HCT116 (cell line): ENCODE results near the gene OPN5. TPM values are rescaled to one million over a fixed set of nuclear protein-coding genes. Genes with fewer than 3 reads are reported as not detected.
A peak's percentile ranks its signal among the peaks of the same experiment; 100 is the strongest.

Source experiments
- ATAC-seq: fragments of 200-7000 bp; cut with Tn5 transposase; 2 replicates; pipeline ENCODE4 v1.9.1; 2020; ENCODE audit warnings: mild to moderate bottlenecking, moderate library complexity
- BruUV-seq: library from RNA; stranded (reverse); fragments of 400-500 nt; replicated peaks from 2 replicates; lab custom pipeline; 2021; lab: Mats Ljungman, UMichigan
- CTCF ChIA-PET: fragments of 300-600 bp; sonication (Branson Sonifier 250); formaldehyde crosslinking; loops from one replicate; lab custom pipeline; 2021; ENCODE audit warnings: antibody characterized with exemption; lab: Charles Lee
- POLR2A ChIA-PET: fragments of 300-600, 350-600 bp; sonication (Branson Sonifier 250); formaldehyde crosslinking; loops from one replicate; lab custom pipeline; 2021; ENCODE audit warnings: antibody characterized with exemption; lab: Charles Lee
- RAD21 ChIA-PET, 2 experiments: fragments of 300-600 bp; sonication (Branson Sonifier 250); formaldehyde crosslinking; loops; one replicate each; lab custom pipeline; 2023; ENCODE audit warnings: low total read pairs in 2 of 2; ENCODE audit not compliant: uncharacterized antibody in 2 of 2, unreplicated experiment in 2 of 2, low non-redundant PET in 1 of 2; lab: Charles Lee
- DNase-seq: peaks from one replicate; pipeline ENCODE4 v3.0.0-alpha.2; 2010; ENCODE audit warnings: low read depth, low spot score
- H2AFZ ChIP-seq: fragments of 200-600 bp; shearing (Covaris generic), sonication (generic); 2 replicates; pipeline ENCODE4 v1.6.1; 2017; ENCODE audit warnings: low read depth, mixed run types, mixed read lengths, antibody characterized with exemption, low read length; ENCODE audit not compliant: poor library complexity, severe bottlenecking
- H3K27ac ChIP-seq: 2 replicates; pipeline ENCODE4 v1.5.1; 2012; ENCODE audit warnings: low read depth, low read length
- H3K27me3 ChIP-seq: fragments of 200-600 bp; sonication (generic); 2 replicates; pipeline ENCODE4 v1.6.1; 2016; ENCODE audit warnings: mixed run types, low read length, mixed read lengths; ENCODE audit not compliant: insufficient read depth
- H3K36me3 ChIP-seq, 2 experiments: fragments of 200-500 bp in 1 of 2; fragments of 200-600 bp in 1 of 2; sonication (Bioruptor generic) in 1 of 2; sonication (generic) in 1 of 2; 2 replicates each; pipeline versions ENCODE4 v1.5.1 to v1.6.1; 2014 to 2016; ENCODE audit warnings: low read length in 2 of 2, inconsistent platforms in 1 of 2, mixed read lengths in 1 of 2, mixed run types in 1 of 2; ENCODE audit not compliant: insufficient read depth in 2 of 2, control insufficient read depth in 1 of 2
- H3K4me1 ChIP-seq, 2 experiments: fragments of 200-600 bp in 1 of 2; sonication (generic) in 1 of 2; 2 replicates each; pipeline versions ENCODE4 v1.5.1 to v1.6.1; 2012 to 2017; ENCODE audit warnings: low read length in 2 of 2, inconsistent platforms in 1 of 2, mild to moderate bottlenecking in 1 of 2, mixed read lengths in 1 of 2, mixed run types in 1 of 2, moderate library complexity in 1 of 2; ENCODE audit not compliant: insufficient read depth in 2 of 2, control insufficient read depth in 1 of 2
- H3K4me2 ChIP-seq: fragments of 200-600 bp; sonication (generic); 2 replicates; pipeline ENCODE4 v1.6.1; 2017; ENCODE audit warnings: mixed run types, low read length, mixed read lengths
- H3K4me3 ChIP-seq, 2 experiments: fragments of 200-600 bp in 1 of 2; sonication (generic) in 1 of 2; replicated peaks in 1 of 2; 2 replicates each; pipeline ENCODE4 v1.5.1; 2011 to 2016; ENCODE audit warnings: low read length in 2 of 2, control low read depth in 1 of 2, low read depth in 1 of 2, mild to moderate bottlenecking in 1 of 2, mixed read lengths in 1 of 2, mixed run types in 1 of 2
- H3K79me2 ChIP-seq: fragments of 200-600 bp; sonication (generic); 2 replicates; pipeline ENCODE4 v1.6.1; 2017; ENCODE audit warnings: mild to moderate bottlenecking, mixed run types, low read length, moderate library complexity, mixed read lengths; ENCODE audit not compliant: insufficient read depth
- H3K9ac ChIP-seq: fragments of 200-600 bp; sonication (generic); 2 replicates; pipeline ENCODE4 v1.6.1; 2016; ENCODE audit warnings: low read length, mixed read lengths
- H3K9me2 ChIP-seq: fragments of 200-600 bp; sonication (generic), shearing (Covaris generic); 2 replicates; pipeline ENCODE4 v1.6.1; 2017; ENCODE audit warnings: mixed run types, mild to moderate bottlenecking, moderate library complexity; ENCODE audit not compliant: insufficient read depth
- H3K9me3 ChIP-seq, 2 experiments: fragments of 200-500 bp in 1 of 2; fragments of 200-600 bp in 1 of 2; sonication (Bioruptor generic) in 1 of 2; sonication (generic) in 1 of 2; 2 replicates each; pipeline ENCODE4 v1.6.1; 2014 to 2017; ENCODE audit warnings: low read length in 2 of 2, mixed read lengths in 2 of 2, inconsistent platforms in 1 of 2, low read depth in 1 of 2, mild to moderate bottlenecking in 1 of 2, mixed run types in 1 of 2, moderate library complexity in 1 of 2; ENCODE audit not compliant: control insufficient read depth in 1 of 2, insufficient read depth in 1 of 2
- H4K20me1 ChIP-seq: fragments of 200-600 bp; sonication (generic), shearing (Covaris generic); 2 replicates; pipeline ENCODE4 v1.6.1; 2017; ENCODE audit warnings: mixed run types, mild to moderate bottlenecking, moderate library complexity; ENCODE audit not compliant: insufficient read depth
- CBX3 ChIP-seq: IDR thresholded peaks from 2 replicates; pipeline ENCODE4 v1.6.1; 2012; ENCODE audit warnings: low read depth
- EGR1 ChIP-seq: IDR thresholded peaks from 2 replicates; pipeline ENCODE4 v1.6.1; 2012; ENCODE audit warnings: low read depth
- ELF1 ChIP-seq: IDR thresholded peaks from 2 replicates; pipeline ENCODE4 v1.6.1; 2012; ENCODE audit warnings: low read depth, borderline replicate concordance
- EZH2 ChIP-seq: fragments of 200-600 bp; sonication (generic); IDR thresholded peaks from 2 replicates; pipeline ENCODE4 v1.6.1; 2017; ENCODE audit warnings: antibody characterized with exemption, mixed run types
- EZH2phosphoT487 ChIP-seq: fragments of 200-600 bp; IDR thresholded peaks from 2 replicates; pipeline ENCODE4 v1.6.1; 2018; ENCODE audit warnings: antibody characterized with exemption, borderline replicate concordance
- JUND ChIP-seq: IDR thresholded peaks from 2 replicates; pipeline ENCODE4 v1.6.1; 2012
- POLR2A ChIP-seq: IDR thresholded peaks from 2 replicates; pipeline ENCODE4 v1.7.0; 2011; ENCODE audit warnings: borderline replicate concordance; ENCODE audit not compliant: insufficient read depth, insufficient read length; ENCODE audit errors: extremely low read depth
- POLR2AphosphoS5 ChIP-seq: IDR thresholded peaks from 2 replicates; pipeline ENCODE4 v1.6.1; 2011; ENCODE audit warnings: mild to moderate bottlenecking, low read depth, low read length, moderate library complexity
- RAD21 ChIP-seq: IDR thresholded peaks from 2 replicates; pipeline ENCODE4 v1.6.1; 2012; ENCODE audit warnings: low read depth, mild to moderate bottlenecking
- SIN3A ChIP-seq: IDR thresholded peaks from 2 replicates; pipeline ENCODE4 v1.6.1; 2012; ENCODE audit warnings: low read depth
- SP1 ChIP-seq: IDR thresholded peaks from 2 replicates; pipeline ENCODE4 v1.6.1; 2012; ENCODE audit warnings: low read depth
- SRF ChIP-seq: IDR thresholded peaks from 2 replicates; pipeline ENCODE4 v1.6.1; 2012; ENCODE audit warnings: low read depth
- YY1 ChIP-seq: IDR thresholded peaks from 2 replicates; pipeline ENCODE4 v1.6.1; 2011; ENCODE audit warnings: low read length, low read depth, moderate library complexity, mild to moderate bottlenecking; ENCODE audit not compliant: insufficient replicate concordance; ENCODE audit errors: extremely low read depth
- ZFX ChIP-seq: fragments of 450-650 bp; IDR thresholded peaks from 2 replicates; pipeline ENCODE4 v1.6.1; 2017
- intact Hi-C: fragments of 100-400 bp; cut with micrococcal nuclease; formaldehyde crosslinking; loops from 2 replicates; pipeline ENCODE4 v1.10.0; 2022
- total RNA-seq: library from RNA; stranded (reverse); gene quantifications from one replicate; pipeline ENCODE4 v1.2.1, GENCODE V29; 2021; ENCODE audit not compliant: unreplicated experiment
- TF ChIP-seq, protein P1 (sequence below), 3 experiments: fragments of 200-600 bp in 1 of 3; sonication (generic) in 1 of 3; IDR thresholded peaks in 2 of 3; conservative IDR thresholded peaks in 1 of 3; 2 replicates each; pipeline ENCODE4 v1.5.1; 2012 to 2017; ENCODE audit warnings: low read depth in 2 of 3, low read length in 2 of 3, antibody characterized with exemption in 1 of 3, borderline replicate concordance in 1 of 3, control low read depth in 1 of 3, mild to moderate bottlenecking in 1 of 3, mixed read lengths in 1 of 3, mixed run types in 1 of 3, moderate library complexity in 1 of 3; ENCODE audit not compliant: insufficient read depth in 1 of 3
- TF ChIP-seq, protein P2 (sequence below): IDR thresholded peaks from 2 replicates; pipeline ENCODE4 v1.6.1; 2012
- TF ChIP-seq, protein P3 (sequence below): IDR thresholded peaks from 2 replicates; pipeline ENCODE4 v1.6.1; 2011; ENCODE audit warnings: mild to moderate bottlenecking, low read length, moderate library complexity; ENCODE audit not compliant: insufficient replicate concordance; ENCODE audit errors: extremely low read depth

Gene OPN5
- total RNA-seq, 1 experiment from 2014 or later, result not detected

DNA sequence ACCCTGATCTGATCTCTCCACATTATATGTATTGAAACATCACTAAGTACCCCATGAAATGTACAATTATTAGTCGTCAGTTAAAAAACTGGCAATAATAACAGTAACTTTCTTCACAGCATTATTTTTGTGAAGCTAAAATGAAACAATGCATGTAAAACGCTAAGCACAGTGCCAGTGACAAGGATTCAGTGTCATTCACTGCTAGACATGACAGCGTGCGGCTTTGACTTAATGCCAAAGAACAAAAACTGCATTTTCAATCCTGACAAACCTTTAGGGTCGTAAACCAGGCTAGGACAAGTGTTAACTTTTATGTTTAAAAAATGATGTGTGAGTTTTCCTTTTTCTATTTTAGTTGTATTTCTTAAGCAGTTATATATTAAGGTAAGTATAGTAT, 8.8 kb upstream of the OPN5 start (continued):
- TF ChIP-seq YY1, result no peak

DNA sequence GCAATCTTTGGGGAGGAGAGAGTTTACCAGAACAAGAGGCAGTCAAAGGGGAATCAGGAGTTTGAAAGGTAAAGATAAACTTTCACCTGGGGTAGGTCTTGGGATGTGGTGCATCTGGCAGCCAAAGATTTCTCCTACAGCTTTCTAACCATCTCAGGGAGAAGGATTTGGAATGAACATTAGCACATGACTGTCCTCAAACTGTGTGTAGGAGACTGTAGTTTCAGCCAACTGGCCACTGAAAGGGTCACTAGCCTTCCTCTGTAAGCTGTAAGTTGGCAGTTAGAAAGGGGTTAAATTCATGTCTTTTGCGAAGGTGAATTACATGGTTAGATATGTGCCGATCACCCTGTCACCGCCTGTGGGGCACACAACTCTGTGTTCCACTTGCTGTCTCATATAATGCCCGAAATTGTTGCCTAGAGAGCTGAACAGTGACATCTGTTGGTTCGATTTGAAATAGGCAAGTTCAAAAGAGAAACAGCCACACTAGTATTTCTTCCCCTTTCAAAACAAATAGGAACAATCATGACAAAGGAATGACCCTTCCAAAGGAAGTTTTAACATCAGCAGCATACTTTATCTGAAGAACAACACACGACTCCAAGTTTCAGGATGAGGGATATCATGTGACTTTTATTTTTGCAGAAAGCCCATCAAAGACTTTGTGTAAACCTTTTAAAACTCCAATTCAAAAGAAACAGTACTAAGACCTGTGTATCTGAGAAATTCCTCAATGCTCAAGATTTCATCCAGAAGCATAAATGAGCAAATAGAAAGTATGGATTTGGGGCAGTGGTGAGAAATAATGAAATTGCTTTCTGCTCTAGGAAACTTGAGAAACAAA, 1.1 kb upstream of the OPN5 start:
- ATAC-seq (peak; percentile 99), DNase-seq (peak; percentile 66)
- Histone ChIP-seq H3K36me3 (no peaks in the 10 kb centered on the region), H3K9me2 (no peaks in the 10 kb centered on the region), H3K27me3 (no peaks in the 10 kb centered on the region), H3K4me2 (peak overlapping the region; percentile 66), H3K9me3 (no peaks in the 10 kb centered on the region), H3K27ac (no peak overlapping the region), H3K9ac (no peak overlapping the region), H4K20me1 (no peaks in the 10 kb centered on the region), H3K4me3 (peak overlapping the region in 1 of 2 experiments; percentile 21; a peak in 2 of 4 replicates), H2AFZ (peak overlapping the region; percentile 99), H3K4me1 (peaks cover 0 to 13% of the 10 kb centered on the region in 2 experiments; a peak in 1 of 4 replicates), H3K79me2 (no peaks in the 10 kb centered on the region)
- TF ChIP-seq SIN3A (no peak), ELF1 (no peak), EZH2 (no peak), POLR2A (no peak), SP1 (peak; percentile 16; the same call in 1 of the 2 replicates), ZFX (no peak), YY1 (peak; percentile 11), EGR1 (peak; percentile 19; the same call in 1 of the 2 replicates), POLR2AphosphoS5 (no peak), RAD21 (peak; percentile 84), CBX3 (peak; percentile 49; the same call in 1 of the 2 replicates), EZH2phosphoT487 (no peak), SRF (no peak), JUND (0 out of 2 replicates have a peak, but pooled peaks have one; percentile 18)
- TF ChIP-seq, protein P1, sequence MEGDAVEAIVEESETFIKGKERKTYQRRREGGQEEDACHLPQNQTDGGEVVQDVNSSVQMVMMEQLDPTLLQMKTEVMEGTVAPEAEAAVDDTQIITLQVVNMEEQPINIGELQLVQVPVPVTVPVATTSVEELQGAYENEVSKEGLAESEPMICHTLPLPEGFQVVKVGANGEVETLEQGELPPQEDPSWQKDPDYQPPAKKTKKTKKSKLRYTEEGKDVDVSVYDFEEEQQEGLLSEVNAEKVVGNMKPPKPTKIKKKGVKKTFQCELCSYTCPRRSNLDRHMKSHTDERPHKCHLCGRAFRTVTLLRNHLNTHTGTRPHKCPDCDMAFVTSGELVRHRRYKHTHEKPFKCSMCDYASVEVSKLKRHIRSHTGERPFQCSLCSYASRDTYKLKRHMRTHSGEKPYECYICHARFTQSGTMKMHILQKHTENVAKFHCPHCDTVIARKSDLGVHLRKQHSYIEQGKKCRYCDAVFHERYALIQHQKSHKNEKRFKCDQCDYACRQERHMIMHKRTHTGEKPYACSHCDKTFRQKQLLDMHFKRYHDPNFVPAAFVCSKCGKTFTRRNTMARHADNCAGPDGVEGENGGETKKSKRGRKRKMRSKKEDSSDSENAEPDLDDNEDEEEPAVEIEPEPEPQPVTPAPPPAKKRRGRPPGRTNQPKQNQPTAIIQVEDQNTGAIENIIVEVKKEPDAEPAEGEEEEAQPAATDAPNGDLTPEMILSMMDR (IDR thresholded peaks at IDR 0.05 in 2 of 3, conservative IDR thresholded peaks at IDR 0.05 in 1 of 3; ENCODE audit: borderline replicate concordance in 1 of 3, insufficient read depth in 1 of 3, low read depth in 2 of 3, low read length in 2 of 3), result peak; percentile 63 to 85 (median 84)
- TF ChIP-seq, protein P2, sequence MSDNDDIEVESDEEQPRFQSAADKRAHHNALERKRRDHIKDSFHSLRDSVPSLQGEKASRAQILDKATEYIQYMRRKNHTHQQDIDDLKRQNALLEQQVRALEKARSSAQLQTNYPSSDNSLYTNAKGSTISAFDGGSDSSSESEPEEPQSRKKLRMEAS, result 0 out of 2 replicates have a peak, but pooled peaks have one; percentile 11
- TF ChIP-seq, protein P3, sequence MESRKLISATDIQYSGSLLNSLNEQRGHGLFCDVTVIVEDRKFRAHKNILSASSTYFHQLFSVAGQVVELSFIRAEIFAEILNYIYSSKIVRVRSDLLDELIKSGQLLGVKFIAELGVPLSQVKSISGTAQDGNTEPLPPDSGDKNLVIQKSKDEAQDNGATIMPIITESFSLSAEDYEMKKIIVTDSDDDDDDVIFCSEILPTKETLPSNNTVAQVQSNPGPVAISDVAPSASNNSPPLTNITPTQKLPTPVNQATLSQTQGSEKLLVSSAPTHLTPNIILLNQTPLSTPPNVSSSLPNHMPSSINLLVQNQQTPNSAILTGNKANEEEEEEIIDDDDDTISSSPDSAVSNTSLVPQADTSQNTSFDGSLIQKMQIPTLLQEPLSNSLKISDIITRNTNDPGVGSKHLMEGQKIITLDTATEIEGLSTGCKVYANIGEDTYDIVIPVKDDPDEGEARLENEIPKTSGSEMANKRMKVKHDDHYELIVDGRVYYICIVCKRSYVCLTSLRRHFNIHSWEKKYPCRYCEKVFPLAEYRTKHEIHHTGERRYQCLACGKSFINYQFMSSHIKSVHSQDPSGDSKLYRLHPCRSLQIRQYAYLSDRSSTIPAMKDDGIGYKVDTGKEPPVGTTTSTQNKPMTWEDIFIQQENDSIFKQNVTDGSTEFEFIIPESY, result no peak
- ChIA-PET RAD21 (interaction anchor here (1.7 to 1.9 kb wide), 2 partner anchors 149 to 150 kb away, joined by 8 read pairs; no protein-coding TSS in a partner anchor), CTCF (interaction anchor here (1.0 to 3.0 kb wide), 6 partner anchors 23 to 1630 kb away, joined by 3 to 55 read pairs (median 6); no protein-coding TSS in a partner anchor), POLR2A (interaction anchor here (1.0 kb wide), 1 partner anchor 149 kb away, joined by 4 read pairs; no protein-coding TSS in a partner anchor)
- no TSS peak for BruUV-seq
- intact Hi-C loops, result loop anchor here (1.0 to 10.0 kb wide), 3 partner anchors 149 to 1834 kb away; no protein-coding TSS in a partner anchor
